Esophagus muscularis mucosa (tissue), 4 donors: ENCODE data around the gene SMIM38. TPM values are rescaled to one million over a fixed set of nuclear protein-coding genes. Genes with fewer than 3 reads are reported as not detected.
A peak's percentile ranks its signal among the peaks of the same experiment; 100 is the strongest.

ENCODE experiments used
- DNase-seq: peaks from one replicate; pipeline ENCODE4 v3.0.0-alpha.2; 2017; ENCODE audit errors: extremely low spot score
- H3K27ac ChIP-seq, 4 donors: fragments of 200-600 bp; sonication (generic); replicated peaks in 1 of 4; 1 replicate in 3 of 4; 2 replicates in 1 of 4; pipeline ENCODE4 v1.5.1; 2016 to 2019; ENCODE audit warnings: mild to moderate bottlenecking in 1 of 4
- H3K27me3 ChIP-seq, 4 donors: fragments of 200-600 bp; sonication (generic); one replicate each; pipeline versions ENCODE4 v1.5.1 to v1.6.0; 2016 to 2019
- H3K36me3 ChIP-seq, 4 donors: fragments of 200-600 bp; sonication (generic); one replicate each; pipeline ENCODE4 v1.5.1; 2016 to 2019
- H3K4me1 ChIP-seq, 4 donors: fragments of 200-600 bp; sonication (generic); one replicate each; pipeline ENCODE4 v1.5.1; 2016 to 2019
- H3K4me3 ChIP-seq, 4 donors: fragments of 200-600 bp; sonication (generic); 1 replicate in 2 of 4; 2 replicates in 2 of 4; pipeline ENCODE4 v1.5.1; 2016 to 2019; ENCODE audit warnings: mild to moderate bottlenecking in 4 of 4, moderate library complexity in 1 of 4
- H3K9me3 ChIP-seq, 4 donors: fragments of 200-600 bp; sonication (generic); 1 replicate in 3 of 4; 2 replicates in 1 of 4; pipeline ENCODE4 v1.5.1; 2016 to 2019
- EP300 ChIP-seq: sonication (generic); formaldehyde crosslinking; IDR thresholded peaks from one replicate; pipeline ENCODE4 v1.6.1; 2017; ENCODE audit warnings: antibody characterized with exemption
- POLR2A ChIP-seq: fragments of 450-650 bp; IDR thresholded peaks from one replicate; pipeline ENCODE4 v1.6.1; 2017; ENCODE audit warnings: antibody characterized with exemption, moderate library complexity, mild to moderate bottlenecking, low read depth
- POLR2AphosphoS5 ChIP-seq, 2 donors: sonication (generic); formaldehyde crosslinking; IDR thresholded peaks; one replicate each; pipeline ENCODE4 v1.6.1; 2017; ENCODE audit warnings: antibody characterized with exemption in 2 of 2
- WGBS: methylation state at CpG from one replicate; pipeline ENCODE4 v1.1.5; 2018; 5-methylcytosine and 5-hydroxymethylcytosine counted together
- intact Hi-C: fragments of 100-400 bp; cut with DNase I; formaldehyde crosslinking; loops from one replicate; pipeline ENCODE4 v1.15.1; 2023
- total RNA-seq, 4 donors: library from RNA; depleted of rRNA; stranded (reverse); fragments of >200 nt; gene quantifications; one replicate each; pipeline versions ENCODE4 v1.1.0 to v1.2.1, GENCODE V29; 2016
- TF ChIP-seq, protein P1 (sequence below), 3 experiments: fragments of 200-600 bp in 2 of 3; fragments of 450-650 bp in 1 of 3; sonication (generic) in 2 of 3; IDR thresholded peaks; one replicate each; pipeline ENCODE4 v1.5.1; 2017 to 2019; ENCODE audit warnings: antibody characterized with exemption in 3 of 3, mild to moderate bottlenecking in 2 of 3, moderate library complexity in 1 of 3

SMIM38 gene
- total RNA-seq, 4 donors from 2014 or later, result 0.50 to 4.2 (median 2.6) TPM

DNA sequence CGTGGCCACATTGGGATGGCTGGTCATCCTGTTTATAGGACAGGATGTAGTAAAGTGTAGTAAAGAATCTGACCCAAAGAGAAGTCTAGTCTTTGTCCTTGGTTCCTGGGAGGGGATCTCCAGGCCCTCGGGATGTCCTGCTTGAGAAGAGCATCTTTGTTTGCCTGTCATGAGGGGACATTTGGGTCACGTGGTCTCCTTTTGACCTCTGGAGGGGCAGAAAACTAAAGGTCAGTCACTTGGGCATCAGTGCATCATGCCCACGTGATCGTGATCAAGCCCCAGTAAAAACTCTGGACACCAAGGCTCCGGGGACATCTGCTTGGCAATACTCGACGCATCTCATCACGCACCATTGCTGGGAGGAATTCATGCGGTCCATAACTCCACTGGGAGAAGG is 9.1 kb downstream of the SMIM38 start:
- 79% methylated on average over 9 of the region's 10 CpGs for WGBS
- TF ChIP-seq POLR2AphosphoS5 (IDR thresholded peaks at IDR 0.05) (no peak), POLR2A (no peak)
- intact Hi-C loops, result no loop called here
- H3K9me3 ChIP-seq, result peaks cover 0 to 16% (median 2%) of the 10 kb centered on the region in 4 donors
- H3K4me3 ChIP-seq, result no peak overlapping the region
- peaks cover 24 to 40% (median 29%) of the 10 kb centered on the region in 4 donors for H3K4me1 ChIP-seq
- no peak for DNase-seq
- no peak overlapping the region for H3K27ac ChIP-seq
- H3K27me3 ChIP-seq, result no peaks in the 10 kb centered on the region
- no peaks in the 10 kb centered on the region for H3K36me3 ChIP-seq

DNA sequence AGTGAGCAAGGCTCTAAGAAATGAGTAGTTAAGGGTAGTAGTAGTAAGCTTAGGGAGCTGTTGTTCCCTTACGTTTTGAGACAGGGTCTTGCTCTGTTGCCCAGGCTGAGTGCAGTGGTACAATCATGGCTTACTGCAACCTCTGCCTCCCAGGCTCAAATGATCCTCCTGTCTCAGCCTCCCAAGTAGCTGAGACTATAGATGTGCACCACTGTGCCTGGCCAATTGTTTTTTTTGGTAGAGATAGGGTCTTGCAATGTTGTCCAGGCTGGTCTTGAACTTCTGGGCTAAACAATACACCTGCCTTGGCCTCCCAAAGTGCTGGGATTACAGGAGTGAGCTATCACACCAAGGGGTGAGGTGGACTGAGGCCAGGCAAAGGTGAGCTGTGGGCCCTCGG is 10.0 kb downstream of the SMIM38 start:
- H3K9me3 ChIP-seq, result peaks cover 0 to 16% (median 2%) of the 10 kb centered on the region in 4 donors
- H3K4me1 ChIP-seq, result peaks cover 19 to 34% (median 26%) of the 10 kb centered on the region in 4 donors
- H3K27me3 ChIP-seq, result no peaks in the 10 kb centered on the region
- TF ChIP-seq POLR2AphosphoS5 (IDR thresholded peaks at IDR 0.05), result no peak
- TF ChIP-seq POLR2A, result no peak
- no peak for TF ChIP-seq EP300
- TF ChIP-seq, protein P1, sequence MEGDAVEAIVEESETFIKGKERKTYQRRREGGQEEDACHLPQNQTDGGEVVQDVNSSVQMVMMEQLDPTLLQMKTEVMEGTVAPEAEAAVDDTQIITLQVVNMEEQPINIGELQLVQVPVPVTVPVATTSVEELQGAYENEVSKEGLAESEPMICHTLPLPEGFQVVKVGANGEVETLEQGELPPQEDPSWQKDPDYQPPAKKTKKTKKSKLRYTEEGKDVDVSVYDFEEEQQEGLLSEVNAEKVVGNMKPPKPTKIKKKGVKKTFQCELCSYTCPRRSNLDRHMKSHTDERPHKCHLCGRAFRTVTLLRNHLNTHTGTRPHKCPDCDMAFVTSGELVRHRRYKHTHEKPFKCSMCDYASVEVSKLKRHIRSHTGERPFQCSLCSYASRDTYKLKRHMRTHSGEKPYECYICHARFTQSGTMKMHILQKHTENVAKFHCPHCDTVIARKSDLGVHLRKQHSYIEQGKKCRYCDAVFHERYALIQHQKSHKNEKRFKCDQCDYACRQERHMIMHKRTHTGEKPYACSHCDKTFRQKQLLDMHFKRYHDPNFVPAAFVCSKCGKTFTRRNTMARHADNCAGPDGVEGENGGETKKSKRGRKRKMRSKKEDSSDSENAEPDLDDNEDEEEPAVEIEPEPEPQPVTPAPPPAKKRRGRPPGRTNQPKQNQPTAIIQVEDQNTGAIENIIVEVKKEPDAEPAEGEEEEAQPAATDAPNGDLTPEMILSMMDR (IDR thresholded peaks at IDR 0.05), result no peak
- WGBS, result 93% methylated on average over 2 of the region's 2 CpGs
- H3K36me3 ChIP-seq, result no peaks in the 10 kb centered on the region
- no peak for DNase-seq
- no peak overlapping the region for H3K4me3 ChIP-seq
- intact Hi-C loops, result no loop called here
- H3K27ac ChIP-seq, result peak overlapping the region in 3 of 4 donors; percentile 18 to 68 (median 49)

DNA sequence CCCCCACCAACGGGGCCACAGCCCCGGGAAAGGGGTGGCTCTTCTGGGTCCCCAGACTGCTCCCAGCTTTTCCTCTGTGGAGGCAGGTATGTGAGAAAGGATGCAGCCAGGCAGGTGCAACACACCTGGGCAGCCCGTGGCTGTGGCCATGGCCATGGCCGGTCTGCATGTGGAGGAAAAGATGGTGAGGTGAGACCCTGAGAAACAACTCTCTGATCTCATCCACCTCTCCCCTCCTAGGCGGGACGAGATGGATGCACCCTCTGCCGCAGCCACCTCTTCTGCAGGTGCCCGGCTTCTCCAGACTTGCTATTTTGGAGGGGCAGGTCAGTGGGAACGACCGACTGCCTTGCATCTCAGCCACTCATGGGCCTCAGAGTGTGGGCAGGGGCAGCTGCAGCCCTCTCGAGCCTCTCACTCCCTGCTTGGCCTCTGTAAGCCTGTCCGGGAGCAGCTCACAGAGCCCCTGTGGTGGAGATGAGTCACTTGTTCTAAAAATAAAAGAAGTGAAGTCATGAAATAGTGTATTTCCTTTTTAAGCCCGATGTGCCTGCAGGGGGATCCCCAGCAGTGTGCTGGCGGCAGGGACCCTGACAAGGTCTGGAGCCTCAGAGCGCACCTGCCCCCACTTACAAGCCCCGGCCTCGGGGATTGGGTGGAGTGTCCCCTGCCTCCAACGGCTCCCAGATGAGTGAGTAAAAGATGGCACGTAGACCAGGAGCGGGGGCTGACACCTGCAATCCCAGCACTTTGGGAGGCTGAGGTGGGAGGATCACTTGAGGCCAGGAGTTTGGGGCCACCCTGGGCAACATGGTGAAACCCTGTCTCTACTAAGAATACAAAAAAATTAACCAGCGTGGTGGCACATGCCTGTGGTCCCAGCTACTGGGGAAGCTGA is 10.7 kb downstream of the SMIM38 start:
- DNase-seq, result no peak
- intact Hi-C loops, result no loop called here
- 14% methylated on average over 6 of the region's 21 CpGs for WGBS
- H3K27ac ChIP-seq, result peak overlapping the region; percentile 18 to 68 (median 38)
- H3K27me3 ChIP-seq, result no peaks in the 10 kb centered on the region
- peaks cover 0 to 16% (median 2%) of the 10 kb centered on the region in 4 donors for H3K9me3 ChIP-seq
- no peaks in the 10 kb centered on the region for H3K36me3 ChIP-seq
- TF ChIP-seq POLR2A (no peak), EP300 (no peak), POLR2AphosphoS5 (IDR thresholded peaks at IDR 0.05) (peak in 1 of 2 donors; percentile 51)
- TF ChIP-seq, protein P1 (IDR thresholded peaks at IDR 0.05), result peak in 1 of 3 experiments; percentile 15
- peaks cover 12 to 28% (median 22%) of the 10 kb centered on the region in 4 donors for H3K4me1 ChIP-seq
- H3K4me3 ChIP-seq, result peak overlapping the region; percentile 22 to 32 (median 30)

DNA sequence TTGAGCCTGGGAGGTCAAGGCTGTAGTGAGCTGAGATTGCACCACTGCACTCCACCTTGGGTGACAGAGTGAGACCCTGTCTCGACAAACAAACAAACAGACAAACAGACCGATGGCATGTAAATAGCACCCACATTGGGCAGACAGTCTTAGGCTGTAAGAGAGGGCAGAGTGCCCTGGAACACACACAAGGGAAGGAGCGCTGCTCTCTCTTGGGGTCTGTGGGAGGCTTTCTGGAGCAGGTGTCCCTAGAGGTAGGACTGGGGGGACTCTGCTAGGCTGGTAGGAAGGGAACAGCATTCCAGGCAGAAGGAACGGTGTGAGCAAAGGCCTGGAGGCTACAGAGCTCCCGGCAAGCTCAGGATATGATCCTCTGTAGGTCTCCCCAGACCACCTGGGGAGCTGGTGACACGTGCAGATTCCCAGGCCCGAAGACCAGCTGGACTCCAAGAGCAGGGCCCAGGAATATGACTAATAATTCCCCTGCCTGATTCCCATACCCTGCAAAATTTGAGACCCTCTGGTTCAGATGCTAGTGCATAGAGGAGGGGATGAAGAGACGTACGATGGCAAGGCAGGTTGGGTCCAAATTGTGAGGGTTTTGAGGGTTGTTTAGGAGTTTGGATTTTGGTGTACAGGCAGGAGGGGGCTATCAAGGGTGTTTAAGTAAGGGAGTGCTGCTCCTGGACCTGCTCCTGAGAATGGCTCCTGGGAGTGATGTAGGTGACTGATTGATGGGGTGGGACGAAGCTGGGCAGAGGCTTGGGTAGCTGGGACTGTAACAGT is 11.6 kb downstream of the SMIM38 start:
- peak overlapping the region in 2 of 4 donors; percentile 49 to 68 for H3K27ac ChIP-seq
- H3K9me3 ChIP-seq, result peaks cover 0 to 16% (median 2%) of the 10 kb centered on the region in 4 donors
- peaks cover 10 to 28% (median 22%) of the 10 kb centered on the region in 4 donors for H3K4me1 ChIP-seq
- intact Hi-C loops, result no loop called here
- H3K4me3 ChIP-seq, result peak overlapping the region in 1 of 4 donors; percentile 32
- H3K27me3 ChIP-seq, result no peaks in the 10 kb centered on the region
- 86% methylated on average over 9 of the region's 10 CpGs for WGBS
- TF ChIP-seq POLR2A, result no peak
- no peak for TF ChIP-seq POLR2AphosphoS5 (IDR thresholded peaks at IDR 0.05)
- TF ChIP-seq, protein P1 (IDR thresholded peaks at IDR 0.05), result no peak
- no peak for TF ChIP-seq EP300
- H3K36me3 ChIP-seq, result no peaks in the 10 kb centered on the region
- DNase-seq, result no peak
